Fibroblast of lung (primary cell): ENCODE results near the gene CSF3R. TPM values are rescaled to one million over a fixed set of nuclear protein-coding genes. Genes with fewer than 3 reads are reported as not detected.

ENCODE experiments used
- DNase-seq, 2 donors: peaks; one replicate each; pipeline versions ENCODE4 v3.0.0 to v3.0.0-alpha.2; 2010; ENCODE audit warnings: low read depth in 2 of 2
- H2AFZ ChIP-seq: 2 replicates; pipeline ENCODE4 v1.5.1; 2012; ENCODE audit warnings: low read length, control low read depth, inconsistent platforms
- H3K27ac ChIP-seq: 2 replicates; pipeline ENCODE4 v1.5.1; 2011; ENCODE audit warnings: low read length, control low read depth; ENCODE audit not compliant: insufficient read depth
- H3K27me3 ChIP-seq: 2 replicates; pipeline ENCODE4 v1.5.1; 2011; ENCODE audit warnings: mild to moderate bottlenecking, low read length; ENCODE audit not compliant: control insufficient read depth, insufficient read depth
- H3K36me3 ChIP-seq: 2 replicates; pipeline ENCODE4 v1.5.1; 2011; ENCODE audit warnings: low read length; ENCODE audit not compliant: control insufficient read depth, insufficient read depth
- H3K4me1 ChIP-seq: 2 replicates; pipeline ENCODE4 v1.5.1; 2011; ENCODE audit warnings: low read length; ENCODE audit not compliant: control insufficient read depth, insufficient read depth; ENCODE audit errors: extremely low read depth
- H3K4me2 ChIP-seq: 2 replicates; pipeline ENCODE4 v1.5.1; 2011; ENCODE audit warnings: low read length, control low read depth; ENCODE audit not compliant: insufficient read depth; ENCODE audit errors: extremely low read depth
- H3K4me3 ChIP-seq, 4 experiments: fragments of 200-600 bp in 1 of 4; sonication (generic) in 1 of 4; replicated peaks in 1 of 4; 2 replicates each; pipeline ENCODE4 v1.5.1; 2011 to 2016; ENCODE audit warnings: low read length in 4 of 4, low read depth in 3 of 4, mild to moderate bottlenecking in 3 of 4, control low read depth in 2 of 4, inconsistent platforms in 1 of 4, mixed read lengths in 1 of 4; ENCODE audit not compliant: insufficient read depth in 1 of 4; ENCODE audit errors: control extremely low read depth in 1 of 4
- H3K79me2 ChIP-seq: 2 replicates; pipeline ENCODE4 v1.5.1; 2012; ENCODE audit warnings: mild to moderate bottlenecking, low read length, inconsistent platforms; ENCODE audit not compliant: control insufficient read depth, insufficient read depth
- H3K9ac ChIP-seq: 2 replicates; pipeline ENCODE4 v1.5.1; 2011; ENCODE audit warnings: mild to moderate bottlenecking, low read length, control low read depth; ENCODE audit not compliant: insufficient read depth
- H3K9me3 ChIP-seq: 2 replicates; pipeline ENCODE4 v1.5.1; 2012; ENCODE audit warnings: low read depth, low read length; ENCODE audit not compliant: control insufficient read depth, insufficient read depth
- H4K20me1 ChIP-seq: 2 replicates; pipeline ENCODE4 v1.5.1; 2011; ENCODE audit warnings: low read length; ENCODE audit not compliant: control insufficient read depth, insufficient read depth; ENCODE audit errors: extremely low read depth
- CTCF ChIP-seq, 2 donors: IDR thresholded peaks in 1 of 2; conservative IDR thresholded peaks in 1 of 2; 1 replicate in 1 of 2; 2 replicates in 1 of 2; pipeline ENCODE4 v1.5.1; 2011 to 2012; ENCODE audit warnings: low read length in 2 of 2, control low read depth in 1 of 2, inconsistent platforms in 1 of 2, low read depth in 1 of 2, mild to moderate bottlenecking in 1 of 2
- EZH2 ChIP-seq: IDR thresholded peaks from 2 replicates; pipeline ENCODE4 v1.5.1; 2012; ENCODE audit warnings: low read length, control low read depth, mild to moderate bottlenecking; ENCODE audit errors: missing control alignments
- polyA plus RNA-seq, 2 donors: library from polyadenylated mRNA; depleted of rRNA in 1 of 2; stranded (reverse) in 1 of 2; unstranded in 1 of 2; fragments of >200 nt; gene quantifications; 2 replicates each; pipeline ENCODE4 v1.2.1, GENCODE V29; 2011 to 2012; ENCODE audit warnings: missing spikeins in 1 of 2
- total RNA-seq: library from RNA; depleted of rRNA; stranded (reverse); fragments of >200 nt; gene quantifications from 2 replicates; pipeline ENCODE4 v1.2.1, GENCODE V29; 2014

Gene CSF3R
- total and polyA plus RNA-seq, 2 donors (not counting 1 experiment from before 2014, with no cell fraction given), result under 0.01 TPM; not detected in 1

GRCh38 chr1:36465731-36466369, 16.9 kb downstream of the CSF3R start:
- Histone ChIP-seq H3K4me1 (peaks cover 3% of the 10 kb centered on the region), H3K9me3 (no peaks in the 10 kb centered on the region), H3K4me2 (no peak overlapping the region), H4K20me1 (no peaks in the 10 kb centered on the region), H3K4me3 (no peak overlapping the region), H2AFZ (peak overlapping the region; percentile 0), H3K27me3 (no peaks in the 10 kb centered on the region), H3K36me3 (peaks cover 8% of the 10 kb centered on the region), H3K79me2 (peaks cover 11% of the 10 kb centered on the region), H3K9ac (no peak overlapping the region), H3K27ac (no peak overlapping the region)
- peak; percentile 14 to 37 for DNase-seq
- TF ChIP-seq EZH2 (no peak), CTCF (conservative IDR thresholded peaks at IDR 0.05 in 1 of 2, IDR thresholded peaks at IDR 0.05 in 1 of 2; ENCODE audit: low read depth in 1 of 2, low read length in 2 of 2) (no peak)

DNA sequence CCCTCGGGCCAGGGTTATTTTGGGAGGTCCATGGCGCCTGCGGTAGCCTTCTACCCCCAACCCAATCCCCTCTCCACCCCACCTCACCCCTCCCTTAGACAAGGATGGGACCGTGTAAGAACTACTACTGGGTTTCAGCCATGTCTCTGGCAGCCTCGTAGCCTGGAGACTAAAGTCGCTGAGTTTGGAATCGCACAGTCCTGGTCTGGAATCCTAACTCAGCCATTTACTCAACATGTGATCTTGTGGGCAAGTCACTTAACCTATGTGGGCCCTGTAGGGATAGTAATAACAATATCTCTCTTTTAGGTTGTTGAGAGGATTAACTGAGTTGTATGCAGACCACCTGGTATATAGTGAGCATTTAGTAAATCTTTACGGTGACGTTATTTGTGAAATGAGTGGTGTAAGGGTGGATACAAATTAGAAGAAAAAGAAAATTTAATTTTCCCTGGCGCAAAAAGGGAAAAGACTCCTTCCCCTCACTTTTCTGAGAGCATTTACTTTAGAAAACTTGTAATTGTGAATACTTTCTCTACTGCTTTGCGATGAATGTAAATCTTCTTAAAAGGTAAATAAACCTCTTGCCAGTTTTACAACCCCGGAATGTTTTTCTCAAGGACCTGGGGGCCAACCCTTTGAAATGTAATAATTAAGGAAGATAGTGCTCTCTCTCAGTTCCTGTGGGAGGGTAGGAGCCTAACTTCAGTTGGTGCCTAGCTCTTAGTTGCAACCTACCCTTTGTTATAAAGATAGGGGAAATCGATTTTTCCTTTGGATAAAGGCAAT, 17.9 kb downstream of the CSF3R start:
- H3K27me3 ChIP-seq, result no peaks in the 10 kb centered on the region
- peaks cover 10% of the 10 kb centered on the region for H3K36me3 ChIP-seq
- DNase-seq, result no peak

More for the DNA sequence above, 17.9 kb downstream of the CSF3R start:
- no peaks in the 10 kb centered on the region for H3K9me3 ChIP-seq
- H3K79me2 ChIP-seq, result peaks cover 11% of the 10 kb centered on the region
- peak overlapping the region; percentile 48 for H3K9ac ChIP-seq
- no peaks in the 10 kb centered on the region for H4K20me1 ChIP-seq
- TF ChIP-seq EZH2 (no peak), CTCF (conservative IDR thresholded peaks at IDR 0.05 in 1 of 2, IDR thresholded peaks at IDR 0.05 in 1 of 2; ENCODE audit: low read depth in 1 of 2, low read length in 2 of 2) (no peak)
- H3K27ac ChIP-seq, result peak overlapping the region; percentile 87
- H3K4me3 ChIP-seq, result peak overlapping the region; percentile 30 to 98 (median 91)
- H3K4me2 ChIP-seq, result peak overlapping the region; percentile 62
- peaks cover 3% of the 10 kb centered on the region for H3K4me1 ChIP-seq
- H2AFZ ChIP-seq, result peak overlapping the region; percentile 76
